ENCODE results near the gene HHLA2.

- TF ChIP-seq CTCF (IDR thresholded peaks at IDR 0.05) (no peak), EP300 (IDR thresholded peaks at IDR 0.05) (no peak)
Observed at GRCh38 chr3:108319428-108320082, 23.2 kb downstream of the HHLA2 start.

Data from sigmoid colon (tissue), 4 donors.